ENCODE measurements around the gene SH3RF3. TPM values are rescaled to one million over a fixed set of nuclear protein-coding genes. Genes with fewer than 3 reads are reported as not detected.

SH3RF3 gene
- total RNA-seq, 1 donor from 2014 or later = 0.22 TPM

- intact Hi-C loops (cut with micrococcal nuclease) = no loop called here
These were observed 254.7 kb downstream of the SH3RF3 start for GRCh38 chr2:109383505-109384307.

DNA sequence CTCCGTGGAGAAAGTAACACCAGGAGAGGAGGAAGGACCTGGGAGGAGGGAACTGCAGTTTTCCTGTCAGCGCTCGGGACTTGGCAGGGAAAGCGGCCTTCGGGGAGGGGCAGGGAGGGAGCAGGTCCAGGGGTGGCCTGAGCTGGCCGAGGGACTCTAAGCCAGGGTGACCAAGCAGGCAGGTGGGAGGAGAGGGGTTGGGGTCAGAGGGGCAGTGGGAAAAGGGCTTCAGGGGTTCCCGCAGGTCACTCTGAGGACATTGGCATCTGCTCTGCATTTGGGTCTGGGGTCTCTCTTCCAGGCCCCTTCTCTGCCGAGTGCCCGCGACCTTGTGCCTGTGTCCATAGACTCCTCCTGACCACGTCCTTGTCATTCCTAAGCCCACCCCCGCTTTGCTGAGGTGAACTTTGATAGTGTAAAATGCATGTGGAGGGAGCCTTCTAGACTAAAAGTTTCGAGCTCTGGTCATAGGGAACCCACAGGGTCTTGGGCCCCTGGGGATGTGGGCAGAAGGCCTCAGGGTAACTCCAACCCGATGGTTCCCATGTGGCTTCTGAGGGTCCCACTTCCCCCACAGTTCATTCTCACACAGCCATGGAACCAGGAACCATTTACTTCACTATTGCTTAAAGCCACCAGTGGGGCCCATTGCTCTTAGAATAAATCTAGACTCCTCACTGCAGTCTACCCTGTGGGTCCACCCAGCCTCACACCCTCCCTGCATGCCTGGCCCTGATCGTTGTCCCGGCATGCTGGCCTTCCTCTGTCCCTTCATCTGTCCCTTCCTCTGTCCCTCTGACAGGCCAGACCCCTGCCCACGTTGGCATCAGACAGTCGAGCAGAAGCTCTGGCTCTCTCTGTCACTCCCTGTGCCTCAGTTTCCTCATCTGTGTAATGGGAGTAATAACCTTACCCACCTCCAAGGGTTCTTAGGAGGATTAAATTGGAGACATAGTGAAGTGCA, 255.6 kb downstream of the SH3RF3 start:
- intact Hi-C loops (cut with micrococcal nuclease) = no loop called here

DNA sequence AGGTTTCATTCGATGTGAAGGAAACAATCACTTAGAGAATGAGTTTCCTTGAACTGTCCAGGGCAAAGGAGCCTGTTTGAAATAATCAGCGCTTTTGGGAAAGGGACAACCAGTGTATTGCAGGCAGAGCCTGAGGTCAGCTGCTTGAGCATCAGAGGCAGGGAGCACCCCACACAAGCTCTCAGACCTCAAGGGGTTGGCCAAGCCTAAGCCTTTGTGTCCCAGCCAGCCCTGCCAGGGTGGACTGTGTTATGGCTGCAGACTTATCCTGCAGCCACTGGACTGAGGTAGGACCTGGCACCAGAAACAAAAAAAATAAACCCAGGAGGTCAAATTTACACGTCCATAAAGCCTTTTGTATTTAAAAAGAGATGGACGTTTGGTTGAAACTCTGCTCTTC, 256.5 kb downstream of the SH3RF3 start:
- intact Hi-C loops (cut with micrococcal nuclease) = no loop called here

DNA sequence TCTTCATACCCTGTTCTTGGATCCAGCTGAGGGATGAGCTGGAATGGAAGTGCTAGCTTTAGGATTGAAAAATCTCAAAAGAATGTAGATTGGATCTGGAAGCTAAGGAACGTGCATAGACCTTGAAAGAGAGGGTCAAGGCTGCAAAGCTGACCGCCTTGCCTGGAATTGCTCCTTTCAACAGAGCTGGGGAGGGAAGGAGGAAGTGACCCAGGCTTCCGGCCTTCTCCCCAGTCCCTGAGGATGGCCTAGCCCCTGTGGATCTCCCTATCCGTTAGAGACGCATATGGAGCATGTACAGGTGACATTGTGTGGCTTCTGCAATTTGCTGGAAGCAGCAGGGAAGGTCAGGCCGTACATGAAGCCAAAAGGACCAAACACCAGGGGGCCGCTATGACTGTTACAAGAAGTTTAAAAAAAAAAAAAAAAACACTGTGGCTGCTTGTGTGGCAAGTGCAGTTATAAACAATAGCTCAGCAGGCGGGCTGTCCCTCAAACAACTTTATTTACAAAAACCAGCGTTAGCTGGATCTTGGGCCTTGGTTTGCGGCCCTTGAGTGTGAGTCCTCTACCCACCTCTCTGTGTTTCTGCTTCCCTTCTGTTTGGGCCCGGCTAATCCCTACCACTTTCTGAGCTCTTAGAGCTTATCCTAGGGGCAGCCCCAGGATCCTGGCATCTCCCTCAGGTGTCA, 257.1 kb downstream of the SH3RF3 start:
- intact Hi-C loops (cut with micrococcal nuclease) = no loop called here

- intact Hi-C loops (cut with micrococcal nuclease) = no loop called here
These were observed 258.3 kb downstream of the SH3RF3 start for GRCh38 chr2:109387221-109387735.

GRCh38 chr2:109387778-109388469, 258.9 kb downstream of the SH3RF3 start:
- intact Hi-C loops (cut with micrococcal nuclease) = no loop called here

DNA sequence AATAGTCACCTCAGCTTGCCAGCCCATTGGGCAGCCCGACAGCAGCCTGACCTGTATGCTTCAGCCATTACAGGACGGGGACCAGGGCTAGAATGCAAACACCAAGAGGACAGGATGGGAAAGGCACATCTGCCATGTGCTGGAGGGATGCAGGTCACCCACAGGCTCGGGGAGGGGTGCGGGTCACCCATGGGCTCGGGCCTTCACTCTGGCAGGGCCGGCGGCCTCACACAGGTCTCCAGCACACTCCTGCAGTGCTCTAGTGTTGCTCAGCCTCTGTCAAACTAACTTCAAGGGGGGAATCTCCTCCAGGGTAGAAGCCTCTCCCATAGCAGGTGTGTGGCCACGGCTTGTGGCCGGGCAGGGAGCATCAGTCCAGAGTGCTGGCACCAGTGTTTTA, 262.2 kb downstream of the SH3RF3 start:
- intact Hi-C loops (cut with micrococcal nuclease) = no loop called here

- intact Hi-C loops (cut with micrococcal nuclease) = no loop called here
These were observed 263.1 kb downstream of the SH3RF3 start for GRCh38 chr2:109392140-109392539.

DNA sequence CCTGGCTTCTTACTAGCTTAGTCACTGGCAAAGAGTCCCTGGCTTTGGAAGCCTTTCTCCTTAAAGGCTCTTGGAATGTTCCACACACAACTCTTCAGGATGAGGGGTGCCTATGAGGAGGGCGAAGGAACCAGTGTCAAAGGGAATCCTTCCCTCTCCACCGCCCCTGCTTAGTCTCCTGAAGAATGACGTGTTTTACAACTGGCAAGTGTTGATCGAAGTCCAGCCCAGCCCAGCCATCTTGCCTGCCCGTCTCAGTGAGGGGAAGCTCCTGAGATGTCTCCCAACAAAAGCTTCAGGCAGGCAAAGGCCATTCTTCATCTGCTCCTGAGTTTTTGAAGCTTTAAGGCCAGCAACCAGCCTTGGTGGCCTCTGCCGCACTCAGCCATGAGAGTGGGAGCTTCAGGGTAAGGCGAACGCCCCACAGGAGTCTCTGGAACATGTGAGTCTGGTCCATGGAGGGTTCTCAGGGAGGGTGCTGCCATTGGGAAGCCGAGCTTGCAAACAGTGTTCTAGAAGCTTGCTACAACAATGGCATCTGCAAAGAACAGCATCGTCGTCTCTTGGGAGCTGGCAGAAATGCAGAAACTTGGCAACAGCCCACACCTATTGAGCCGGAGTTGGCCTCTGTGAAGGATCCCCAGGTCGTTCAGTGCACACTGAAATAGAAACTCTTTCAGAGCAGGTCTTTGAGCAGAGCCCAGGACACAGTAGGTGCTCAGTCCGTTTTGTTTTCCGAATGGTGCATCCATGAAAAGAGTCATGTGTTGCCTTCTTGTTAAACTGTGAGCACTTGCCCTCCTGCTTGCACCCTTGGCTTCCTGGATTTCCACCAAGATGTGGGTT, 264.0 kb downstream of the SH3RF3 start:
- intact Hi-C loops (cut with micrococcal nuclease) = no loop called here

DNA sequence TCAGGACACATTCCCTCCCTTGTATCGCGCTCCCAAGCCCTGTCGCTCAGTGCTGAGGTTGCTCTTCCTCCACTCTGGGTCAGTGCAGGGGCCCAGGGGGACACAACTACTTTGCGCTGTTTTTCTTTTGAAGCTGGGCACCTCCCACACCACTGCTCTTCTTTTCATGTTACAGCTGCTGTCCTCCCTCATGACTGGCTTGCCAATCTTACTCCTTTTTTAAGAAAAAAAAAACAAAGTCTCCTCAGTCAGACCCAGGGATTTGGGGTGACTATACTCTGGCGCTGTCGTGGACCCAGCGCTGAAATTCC, 264.6 kb downstream of the SH3RF3 start:
- intact Hi-C loops (cut with micrococcal nuclease) = no loop called here

DNA sequence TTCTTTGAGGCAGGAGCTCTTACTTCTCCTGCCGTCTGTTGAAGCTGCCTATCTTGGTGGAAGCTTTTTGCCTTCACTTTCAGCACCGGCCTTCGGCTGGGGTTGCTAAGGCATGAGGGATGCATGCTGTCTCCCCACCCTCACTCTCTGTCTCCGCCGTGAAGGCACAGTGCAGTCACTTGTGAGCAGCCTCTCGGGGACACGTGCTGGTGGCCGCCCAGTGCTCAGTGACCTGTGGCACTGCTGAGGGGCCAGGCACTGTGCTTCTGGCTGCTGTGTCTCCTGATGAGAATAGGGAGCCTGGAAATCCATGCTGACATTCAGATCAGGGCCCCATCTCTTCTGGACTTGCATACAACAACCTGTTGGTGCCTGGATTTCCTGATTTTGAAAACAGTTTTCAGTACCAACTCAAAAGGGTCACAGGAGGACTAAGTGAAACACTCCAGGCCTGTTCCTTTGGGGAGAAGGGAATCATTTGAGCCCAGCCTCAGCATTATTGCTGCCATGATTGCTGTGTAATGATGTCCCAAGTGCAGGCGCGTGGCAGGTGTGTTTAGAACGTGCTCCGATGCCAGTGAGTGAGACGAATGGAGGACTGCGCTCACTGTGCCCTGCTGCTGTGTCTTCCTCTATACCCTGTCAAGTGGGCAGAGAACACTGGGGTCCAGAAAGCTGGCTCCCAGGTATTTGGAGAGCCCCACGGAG, 266.6 kb downstream of the SH3RF3 start:
- intact Hi-C loops (cut with micrococcal nuclease) = no loop called here

GRCh38 chr2:109396202-109397180, 267.5 kb downstream of the SH3RF3 start:
- intact Hi-C loops (cut with micrococcal nuclease) = no loop called here

- intact Hi-C loops (cut with micrococcal nuclease) = no loop called here
These were observed 268.9 kb downstream of the SH3RF3 start for GRCh38 chr2:109397893-109398292.

- intact Hi-C loops (cut with micrococcal nuclease) = no loop called here
These were observed 269.5 kb downstream of the SH3RF3 start for GRCh38 chr2:109398366-109399015.

GRCh38 chr2:109399066-109399465, 270.1 kb downstream of the SH3RF3 start:
- intact Hi-C loops (cut with micrococcal nuclease) = no loop called here

DNA sequence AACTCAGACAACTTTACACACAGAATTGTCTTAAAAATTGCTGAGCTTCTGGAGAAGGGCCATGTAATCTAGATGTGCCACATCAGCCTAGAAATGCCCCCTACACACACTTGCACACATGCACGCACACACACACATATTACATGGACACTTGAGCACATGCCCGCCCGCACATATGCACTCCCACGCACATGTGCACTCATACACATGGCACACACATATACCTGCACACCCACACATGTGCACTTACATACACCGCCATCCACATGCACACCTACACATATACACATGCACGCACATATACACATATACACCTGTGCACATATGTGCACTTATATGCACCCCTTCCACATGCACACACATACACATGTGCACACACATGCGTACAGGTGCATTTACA, 271.1 kb downstream of the SH3RF3 start:
- intact Hi-C loops (cut with micrococcal nuclease) = no loop called here

DNA sequence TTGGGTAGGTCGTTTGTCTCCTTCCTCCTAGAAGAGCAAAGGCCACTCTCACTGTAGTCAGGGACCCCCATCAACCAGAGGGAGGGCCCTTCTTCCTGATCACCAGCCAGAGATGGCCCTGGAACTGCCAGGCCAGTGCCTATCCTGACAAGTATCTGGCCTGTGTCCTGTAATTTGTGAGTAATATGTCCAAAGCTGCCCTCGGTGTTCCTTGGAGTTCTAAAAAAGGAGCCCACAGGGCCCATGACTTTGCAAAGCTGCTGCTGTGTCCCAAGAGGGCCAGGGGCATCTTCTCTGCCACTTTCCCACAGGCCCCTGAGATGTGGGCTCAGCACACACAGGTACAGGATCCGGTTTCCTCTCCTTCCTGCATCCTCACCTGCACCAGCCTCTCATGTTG, 272.4 kb downstream of the SH3RF3 start:
- intact Hi-C loops (cut with micrococcal nuclease) = no loop called here

DNA sequence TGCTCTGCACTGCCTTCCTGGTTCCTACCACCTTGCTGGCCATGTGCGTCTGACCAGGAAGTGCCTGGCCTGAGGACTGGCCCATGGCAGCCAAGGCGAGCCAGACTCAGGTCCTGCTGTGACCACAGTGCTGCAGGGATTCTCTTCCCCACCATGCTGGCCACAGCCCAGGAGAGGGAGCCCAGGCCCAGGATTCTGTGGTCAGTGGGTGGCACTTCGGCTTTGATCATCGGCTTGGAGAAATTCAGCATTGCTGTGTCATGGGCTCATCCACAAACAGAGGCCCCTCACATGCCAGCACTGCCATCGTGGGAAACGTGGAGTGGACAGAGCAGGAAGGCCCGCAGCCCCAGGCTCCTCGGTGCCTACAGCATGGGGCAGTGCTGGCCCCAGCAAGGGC, 273.2 kb downstream of the SH3RF3 start:
- intact Hi-C loops (cut with micrococcal nuclease) = no loop called here
